Endothelial cell of umbilical vein (primary cell): ENCODE data around the gene RETREG2.

Source experiments
- CTCF ChIP-seq, 2 donors: IDR thresholded peaks; 1 replicate in 1 of 2; 2 replicates in 1 of 2; pipeline ENCODE4 v1.5.1; 2011; ENCODE audit warnings: low read length in 2 of 2, mild to moderate bottlenecking in 2 of 2, moderate library complexity in 2 of 2, control low read depth in 1 of 2, inconsistent platforms in 1 of 2, low read depth in 1 of 2; ENCODE audit not compliant: insufficient read depth in 1 of 2; ENCODE audit errors: extremely low read depth in 1 of 2
- EZH2 ChIP-seq: IDR thresholded peaks from 2 replicates; pipeline ENCODE4 v1.6.1; 2012; ENCODE audit warnings: borderline replicate concordance, low read depth, mild to moderate bottlenecking, moderate library complexity, low read length, inconsistent platforms; ENCODE audit not compliant: severe bottlenecking
- GATA2 ChIP-seq: IDR thresholded peaks from 2 replicates; pipeline ENCODE4 v1.7.0; 2011; ENCODE audit warnings: low read depth, mild to moderate bottlenecking, moderate library complexity, mixed read lengths, low read length; ENCODE audit not compliant: insufficient read length, insufficient read depth
- JUN ChIP-seq: IDR thresholded peaks from 2 replicates; pipeline ENCODE4 v1.6.1; 2011; ENCODE audit warnings: borderline replicate concordance, low read depth; ENCODE audit not compliant: insufficient read length, insufficient read depth
- MAX ChIP-seq: IDR thresholded peaks from 2 replicates; pipeline ENCODE4 v1.6.1; 2011; ENCODE audit not compliant: insufficient read depth, insufficient read length
- POLR2AphosphoS5 ChIP-seq: IDR thresholded peaks from 2 replicates; pipeline ENCODE4 v1.6.1; 2012; ENCODE audit warnings: low read depth, mild to moderate bottlenecking, control low read depth, low read length, moderate library complexity; ENCODE audit not compliant: insufficient read depth

GRCh38 chr2:219168526-219168925, 9.5 kb upstream of the RETREG2 start:
- TF ChIP-seq CTCF (IDR thresholded peaks at IDR 0.05; ENCODE audit: extremely low read depth in 1 of 2, insufficient read depth in 1 of 2, low read depth in 1 of 2, low read length in 2 of 2), result no peak
- no peak for TF ChIP-seq EZH2
- no peak for TF ChIP-seq POLR2AphosphoS5
- no peak for TF ChIP-seq MAX
- no peak for TF ChIP-seq GATA2
- no peak for TF ChIP-seq JUN
